Activated naive CD8-positive, alpha-beta T cell treated with anti-CD3 and anti-CD28 coated beads, Interleukin-2, amount 50 U/mL, for 24 hours (primary cell): ENCODE measurements around the gene AGPAT3.

Experiments
- ATAC-seq: fragments of 150-1000 bp; cut with Tn5 transposase; one replicate; pipeline ENCODE4 v1.10.0; 2021
- DNase-seq: peaks from one replicate; pipeline ENCODE4 v3.0.0; 2021
- H3K27ac Mint-ChIP-seq: one replicate; pipeline ENCODE4 v1.8.0; 2021; ENCODE audit warnings: mild to moderate bottlenecking, mixed read lengths
- H3K27me3 Mint-ChIP-seq: one replicate; pipeline ENCODE4 v1.8.0; 2021; ENCODE audit warnings: mixed read lengths
- H3K36me3 Mint-ChIP-seq: one replicate; pipeline ENCODE4 v1.8.0; 2021; ENCODE audit warnings: low read depth, mixed read lengths
- H3K4me1 Mint-ChIP-seq: one replicate; pipeline ENCODE4 v1.8.0; 2021; ENCODE audit warnings: mixed read lengths
- H3K4me3 Mint-ChIP-seq: one replicate; pipeline ENCODE4 v1.8.0; 2021; ENCODE audit warnings: mild to moderate bottlenecking, moderate library complexity, mixed read lengths
- H3K9me3 Mint-ChIP-seq: one replicate; pipeline ENCODE4 v1.8.0; 2021; ENCODE audit warnings: mixed read lengths

Gene AGPAT3

DNA sequence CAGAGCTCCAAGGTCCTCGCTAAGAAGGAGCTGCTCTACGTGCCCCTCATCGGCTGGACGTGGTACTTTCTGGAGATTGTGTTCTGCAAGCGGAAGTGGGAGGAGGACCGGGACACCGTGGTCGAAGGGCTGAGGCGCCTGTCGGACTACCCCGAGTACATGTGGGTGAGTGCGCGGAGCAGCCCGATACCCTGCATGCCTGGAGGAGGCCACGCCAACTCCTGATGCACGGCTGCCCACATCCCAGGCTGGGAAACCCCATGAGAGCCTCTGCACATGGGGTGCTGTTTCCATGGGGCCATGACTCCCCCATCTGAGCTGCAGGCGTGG, 104.1 kb downstream of the AGPAT3 start:
- ATAC-seq (no peak), DNase-seq (no peak)
- Mint-ChIP-seq H3K36me3 (peaks cover 12% of the 10 kb centered on the region), H3K4me3 (no peak overlapping the region), H3K9me3 (no peaks in the 10 kb centered on the region), H3K27me3 (no peaks in the 10 kb centered on the region), H3K4me1 (no peaks in the 10 kb centered on the region), H3K27ac (no peak overlapping the region)

DNA sequence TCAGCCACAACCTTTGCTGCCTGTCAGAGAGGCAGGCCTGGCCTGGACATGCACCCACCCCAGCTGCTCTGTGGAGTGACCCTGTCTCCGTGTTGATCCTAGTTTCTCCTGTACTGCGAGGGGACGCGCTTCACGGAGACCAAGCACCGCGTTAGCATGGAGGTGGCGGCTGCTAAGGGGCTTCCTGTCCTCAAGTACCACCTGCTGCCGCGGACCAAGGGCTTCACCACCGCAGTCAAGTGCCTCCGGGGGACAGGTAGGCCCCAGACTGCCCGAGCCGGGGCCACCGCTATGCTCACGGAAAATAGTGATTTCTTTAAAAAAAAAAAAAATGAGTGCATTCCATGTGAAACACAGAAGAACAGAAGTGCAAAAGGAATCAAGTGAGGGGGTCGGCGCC, 105.5 kb downstream of the AGPAT3 start:
- peaks cover 16% of the 10 kb centered on the region for H3K36me3 Mint-ChIP-seq
- H3K4me1 Mint-ChIP-seq, result peaks cover 6% of the 10 kb centered on the region
- no peak overlapping the region for H3K4me3 Mint-ChIP-seq
- H3K27ac Mint-ChIP-seq, result no peak overlapping the region
- DNase-seq (no peak), ATAC-seq (no peak)
- H3K9me3 Mint-ChIP-seq, result no peaks in the 10 kb centered on the region
- no peaks in the 10 kb centered on the region for H3K27me3 Mint-ChIP-seq

DNA sequence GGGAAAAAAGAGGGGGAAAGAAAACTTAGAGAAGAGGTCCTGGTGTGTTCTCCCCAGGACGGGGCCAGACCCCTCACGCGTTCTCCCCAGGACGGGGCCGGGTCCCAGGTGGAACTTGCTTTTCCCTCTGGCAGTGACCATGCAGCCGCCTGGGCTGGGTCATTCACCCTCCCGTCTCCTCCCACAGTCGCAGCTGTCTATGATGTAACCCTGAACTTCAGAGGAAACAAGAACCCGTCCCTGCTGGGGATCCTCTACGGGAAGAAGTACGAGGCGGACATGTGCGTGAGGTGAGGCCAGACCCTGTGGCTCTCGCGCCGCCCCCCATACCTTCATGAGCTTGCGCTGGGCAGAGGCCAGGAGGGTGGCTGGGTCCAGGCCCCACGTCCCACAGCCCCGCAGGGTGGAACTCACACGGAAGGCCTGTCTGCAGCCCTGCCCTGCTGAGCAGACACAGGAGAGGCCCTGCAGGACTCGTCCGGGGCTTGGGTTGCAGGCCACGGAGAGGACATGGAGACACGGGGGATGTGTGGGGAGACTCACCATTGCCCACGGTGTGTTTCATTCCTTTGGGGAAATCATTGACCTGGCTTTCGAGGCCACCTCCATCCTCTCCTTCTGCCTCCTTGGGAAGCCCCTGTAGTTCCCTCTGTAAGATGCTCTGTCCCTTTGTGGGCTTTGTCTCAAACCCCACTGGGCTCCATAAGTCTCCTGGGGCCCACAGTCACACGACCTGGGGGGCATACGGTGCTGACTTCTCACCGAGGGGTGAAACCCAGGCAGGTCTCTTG, 106.4 kb downstream of the AGPAT3 start:
- Mint-ChIP-seq H3K4me1 (peaks cover 6% of the 10 kb centered on the region), H3K27me3 (no peaks in the 10 kb centered on the region), H3K9me3 (no peaks in the 10 kb centered on the region), H3K27ac (no peak overlapping the region), H3K4me3 (no peak overlapping the region), H3K36me3 (peaks cover 16% of the 10 kb centered on the region)
- DNase-seq (no peak), ATAC-seq (no peak)

DNA sequence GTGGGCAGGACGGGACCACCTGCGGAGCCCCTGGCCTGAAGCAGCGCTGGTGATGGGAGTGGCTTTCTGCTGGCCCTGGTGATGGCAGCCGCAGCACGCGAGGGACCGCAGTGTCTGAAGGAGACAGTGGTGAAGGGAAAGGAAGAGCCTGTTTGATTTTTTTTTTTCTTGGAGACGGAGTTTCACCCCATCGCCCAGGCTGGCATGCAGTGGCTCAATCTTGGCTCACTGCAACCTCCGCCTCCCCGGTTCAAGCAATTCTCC, 106.9 kb downstream of the AGPAT3 start:
- Mint-ChIP-seq H3K4me3 (no peak overlapping the region), H3K27ac (no peak overlapping the region)

DNA sequence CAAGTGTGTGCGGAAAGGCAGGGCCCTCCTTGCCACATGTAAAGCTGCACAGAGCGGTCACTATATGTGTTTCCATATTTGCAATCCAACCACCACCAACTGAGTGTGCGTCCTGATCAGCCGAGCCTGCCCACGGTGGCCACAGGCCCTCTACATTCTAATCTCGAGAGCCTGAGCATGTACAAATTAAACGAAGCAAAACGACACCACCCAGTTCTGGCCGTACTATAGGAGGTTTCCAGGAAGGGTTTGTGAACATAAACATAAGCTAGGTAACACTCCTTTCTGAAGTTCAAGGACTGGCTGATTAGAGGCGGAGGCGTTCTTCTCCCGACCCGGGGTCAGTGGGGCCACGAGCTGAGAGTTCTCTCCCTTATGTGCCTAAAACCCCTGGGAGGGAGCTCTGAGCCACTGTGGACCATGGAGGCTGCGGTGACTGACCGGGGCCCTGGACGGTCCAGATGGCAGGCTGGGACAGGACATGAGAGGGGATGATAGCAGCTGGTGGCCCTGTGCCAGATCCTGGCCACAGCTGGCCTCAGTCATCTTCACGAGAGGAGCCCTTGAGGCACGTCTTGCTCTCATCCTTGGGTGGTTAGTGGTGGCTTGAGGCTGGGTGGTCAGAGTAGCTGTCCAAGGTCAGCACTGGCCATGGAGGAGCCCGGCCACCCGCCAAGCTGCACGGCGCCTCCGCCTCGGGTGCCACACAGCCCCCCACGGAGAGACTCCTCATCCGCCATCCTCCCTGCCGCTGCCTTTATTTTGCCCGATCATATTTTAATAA, 108.0 kb downstream of the AGPAT3 start:
- ATAC-seq, result no peak
- no peak overlapping the region for H3K27ac Mint-ChIP-seq
- H3K36me3 Mint-ChIP-seq, result peaks cover 13% of the 10 kb centered on the region
- no peak overlapping the region for H3K4me3 Mint-ChIP-seq
- no peaks in the 10 kb centered on the region for H3K27me3 Mint-ChIP-seq
- H3K9me3 Mint-ChIP-seq, result no peaks in the 10 kb centered on the region
- DNase-seq, result no peak
- H3K4me1 Mint-ChIP-seq, result peaks cover 6% of the 10 kb centered on the region

More for the DNA sequence above, 106.9 kb downstream of the AGPAT3 start:
- Mint-ChIP-seq H3K9me3 (no peaks in the 10 kb centered on the region), H3K36me3 (peaks cover 16% of the 10 kb centered on the region), H3K27me3 (no peaks in the 10 kb centered on the region), H3K4me1 (peaks cover 6% of the 10 kb centered on the region)
- ATAC-seq (no peak), DNase-seq (no peak)

DNA sequence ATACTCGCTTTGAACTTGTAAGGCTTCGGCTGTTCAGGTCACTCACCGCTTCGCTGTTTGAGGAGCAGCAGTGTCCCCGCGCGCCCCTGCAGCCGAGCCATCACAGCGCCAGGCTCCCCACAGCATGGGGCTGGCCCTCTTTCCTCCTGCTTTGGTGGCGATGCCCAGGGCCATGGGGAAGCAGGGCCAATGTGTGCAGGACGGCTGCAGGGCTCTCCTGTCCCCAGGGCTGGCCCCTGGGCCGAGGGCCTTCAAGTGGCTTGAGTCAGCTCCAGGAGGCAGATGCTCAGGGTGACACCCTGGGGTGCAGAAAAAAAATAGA, 108.6 kb downstream of the AGPAT3 start:
- DNase-seq (no peak), ATAC-seq (no peak)
- Mint-ChIP-seq H3K9me3 (no peaks in the 10 kb centered on the region), H3K4me3 (no peak overlapping the region), H3K36me3 (peaks cover 13% of the 10 kb centered on the region), H3K27ac (no peak overlapping the region), H3K4me1 (peaks cover 6% of the 10 kb centered on the region), H3K27me3 (no peaks in the 10 kb centered on the region)

DNA sequence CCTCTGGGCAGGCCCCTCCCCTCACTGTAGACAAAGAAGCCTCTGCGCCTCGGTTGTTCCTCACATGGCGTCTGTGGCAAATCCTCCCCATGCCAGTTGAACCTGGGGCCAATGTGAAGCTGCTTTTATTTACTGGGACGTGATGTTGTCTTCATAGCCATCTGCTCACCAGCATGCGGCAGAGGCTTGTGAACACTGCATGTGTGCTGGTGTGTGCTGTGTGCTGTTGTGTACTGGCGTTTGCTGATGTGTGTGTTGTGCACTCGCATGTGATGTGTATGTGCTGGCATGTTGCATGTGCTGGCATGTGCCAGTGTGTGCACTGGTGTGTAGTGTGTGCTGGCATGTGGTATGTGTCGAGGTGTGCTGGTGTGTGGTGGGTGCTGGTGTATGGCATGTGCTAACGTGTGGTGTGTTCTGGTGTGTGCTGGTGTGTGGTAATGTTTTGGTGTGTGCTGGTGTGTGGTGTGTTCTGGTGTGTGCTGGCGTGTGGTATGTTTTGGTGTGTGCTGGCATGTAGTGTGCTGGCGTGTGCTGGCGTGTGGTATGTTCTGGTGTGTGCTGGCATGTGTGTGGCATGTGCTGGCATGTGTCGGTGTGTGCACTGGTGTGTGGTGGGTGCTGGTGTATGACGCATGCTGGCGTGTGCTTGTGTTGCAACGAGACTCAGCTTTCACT, 109.9 kb downstream of the AGPAT3 start:
- Mint-ChIP-seq H3K36me3 (peaks cover 11% of the 10 kb centered on the region), H3K27ac (peak overlapping the region; percentile 53), H3K27me3 (no peaks in the 10 kb centered on the region), H3K4me1 (peaks cover 6% of the 10 kb centered on the region), H3K4me3 (no peak overlapping the region), H3K9me3 (no peaks in the 10 kb centered on the region)
- no peak for ATAC-seq
- no peak for DNase-seq

DNA sequence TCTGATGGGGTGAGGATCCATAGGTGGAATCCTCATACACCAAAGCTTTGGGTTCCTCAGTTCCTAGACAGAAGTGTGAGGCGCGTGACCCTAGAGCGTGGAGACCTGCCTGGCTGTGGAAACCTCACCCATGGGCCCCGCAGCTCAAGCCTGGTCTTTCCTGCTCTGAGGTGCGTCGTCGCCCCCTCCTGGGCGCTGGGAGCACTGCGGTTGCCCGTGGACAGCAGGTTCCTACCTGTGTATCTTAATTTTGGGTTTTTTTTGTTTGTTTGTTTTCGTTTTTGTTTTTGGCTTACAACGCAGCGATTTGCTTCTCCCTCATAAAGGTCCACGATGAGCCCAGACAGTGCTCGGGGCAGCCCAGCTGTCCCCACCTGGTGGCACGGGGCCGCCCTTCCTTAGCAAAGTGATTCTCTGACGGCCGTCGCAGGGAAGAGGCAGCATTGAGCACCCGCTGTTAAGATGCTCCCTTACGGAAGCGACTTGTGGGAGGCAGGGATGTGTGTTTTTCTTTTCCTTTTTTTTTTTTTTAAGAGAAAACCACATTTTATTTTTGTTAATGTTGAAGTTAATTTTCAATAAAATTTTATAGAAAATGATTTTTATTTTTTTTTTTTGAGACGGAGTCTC, 110.6 kb downstream of the AGPAT3 start:
- no peaks in the 10 kb centered on the region for H3K9me3 Mint-ChIP-seq
- H3K27ac Mint-ChIP-seq, result peak overlapping the region; percentile 53
- no peaks in the 10 kb centered on the region for H3K27me3 Mint-ChIP-seq
- ATAC-seq (peak; percentile 92), DNase-seq (peak; percentile 85)
- H3K4me1 Mint-ChIP-seq, result peaks cover 6% of the 10 kb centered on the region
- H3K4me3 Mint-ChIP-seq, result no peak overlapping the region
- peaks cover 11% of the 10 kb centered on the region for H3K36me3 Mint-ChIP-seq

DNA sequence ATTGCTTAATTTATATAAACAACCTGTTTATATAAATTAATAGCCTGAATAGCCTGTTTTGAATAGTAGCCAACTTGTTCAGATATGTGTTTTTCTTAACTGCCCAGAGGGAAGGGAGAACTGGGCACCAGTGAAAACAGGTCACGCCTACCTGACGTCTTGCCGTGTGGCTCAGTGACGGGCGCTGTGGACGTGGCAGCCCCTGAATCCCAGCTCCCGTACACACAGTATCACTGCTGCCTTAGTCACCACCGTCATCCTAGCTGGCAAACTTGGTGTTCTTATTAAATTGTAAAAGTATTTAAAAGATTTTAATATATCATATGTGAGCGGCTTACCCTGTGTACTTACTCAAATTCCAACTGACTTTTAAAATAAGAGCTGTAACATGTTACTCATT, 111.6 kb downstream of the AGPAT3 start:
- Mint-ChIP-seq H3K4me3 (no peak overlapping the region), H3K27ac (no peak overlapping the region), H3K36me3 (peaks cover 5% of the 10 kb centered on the region), H3K27me3 (no peaks in the 10 kb centered on the region), H3K4me1 (peaks cover 6% of the 10 kb centered on the region), H3K9me3 (no peaks in the 10 kb centered on the region)
- DNase-seq, result no peak
- ATAC-seq, result no peak

DNA sequence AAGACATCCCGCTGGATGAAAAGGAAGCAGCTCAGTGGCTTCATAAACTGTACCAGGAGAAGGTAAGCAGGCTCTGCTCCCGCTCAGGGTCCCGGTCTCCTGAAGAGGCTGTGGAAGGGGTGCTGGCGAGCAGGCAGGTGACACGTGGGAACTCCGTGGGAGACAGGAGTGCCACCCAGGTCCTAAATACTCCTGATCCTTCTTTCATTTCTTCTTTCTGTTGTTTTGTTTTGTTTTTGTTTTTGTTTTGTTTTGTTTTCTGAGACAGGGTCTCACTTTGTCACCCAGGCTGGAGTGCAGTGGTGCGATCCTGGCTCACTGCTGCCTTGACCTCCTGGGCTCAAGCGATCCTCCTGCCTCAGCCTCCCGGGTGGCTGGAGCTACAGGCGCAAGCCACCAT, 113.0 kb downstream of the AGPAT3 start:
- no peaks in the 10 kb centered on the region for H3K27me3 Mint-ChIP-seq
- DNase-seq, result no peak
- no peak for ATAC-seq
- H3K36me3 Mint-ChIP-seq, result peaks cover 7% of the 10 kb centered on the region
- H3K9me3 Mint-ChIP-seq, result no peaks in the 10 kb centered on the region
- no peak overlapping the region for H3K4me3 Mint-ChIP-seq
- H3K4me1 Mint-ChIP-seq, result peaks cover 9% of the 10 kb centered on the region
- no peak overlapping the region for H3K27ac Mint-ChIP-seq

DNA sequence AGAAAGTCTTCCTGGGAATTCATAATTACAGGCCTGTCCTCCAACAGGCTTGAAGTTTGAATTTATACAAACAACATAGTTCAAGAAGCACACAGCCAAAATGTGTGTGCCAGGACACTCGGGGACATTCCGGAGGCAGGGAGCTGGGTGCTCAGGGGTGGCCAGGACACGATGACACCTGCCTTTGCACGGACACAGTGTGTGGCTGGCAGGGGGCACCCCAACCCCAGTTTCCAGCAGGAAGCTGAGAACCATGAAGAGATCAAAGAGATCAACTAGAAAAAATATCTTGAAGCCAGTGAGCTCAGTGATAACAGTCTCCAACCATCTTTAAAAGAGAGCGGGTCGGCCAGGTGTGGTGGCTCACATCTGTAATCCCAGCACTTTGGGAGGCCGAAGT, 114.6 kb downstream of the AGPAT3 start:
- H3K27me3 Mint-ChIP-seq, result no peaks in the 10 kb centered on the region
- H3K4me3 Mint-ChIP-seq, result no peak overlapping the region
- H3K27ac Mint-ChIP-seq, result no peak overlapping the region
- DNase-seq (no peak), ATAC-seq (no peak)
- no peaks in the 10 kb centered on the region for H3K9me3 Mint-ChIP-seq
- peaks cover 9% of the 10 kb centered on the region for H3K4me1 Mint-ChIP-seq
- H3K36me3 Mint-ChIP-seq, result peaks cover 3% of the 10 kb centered on the region

DNA sequence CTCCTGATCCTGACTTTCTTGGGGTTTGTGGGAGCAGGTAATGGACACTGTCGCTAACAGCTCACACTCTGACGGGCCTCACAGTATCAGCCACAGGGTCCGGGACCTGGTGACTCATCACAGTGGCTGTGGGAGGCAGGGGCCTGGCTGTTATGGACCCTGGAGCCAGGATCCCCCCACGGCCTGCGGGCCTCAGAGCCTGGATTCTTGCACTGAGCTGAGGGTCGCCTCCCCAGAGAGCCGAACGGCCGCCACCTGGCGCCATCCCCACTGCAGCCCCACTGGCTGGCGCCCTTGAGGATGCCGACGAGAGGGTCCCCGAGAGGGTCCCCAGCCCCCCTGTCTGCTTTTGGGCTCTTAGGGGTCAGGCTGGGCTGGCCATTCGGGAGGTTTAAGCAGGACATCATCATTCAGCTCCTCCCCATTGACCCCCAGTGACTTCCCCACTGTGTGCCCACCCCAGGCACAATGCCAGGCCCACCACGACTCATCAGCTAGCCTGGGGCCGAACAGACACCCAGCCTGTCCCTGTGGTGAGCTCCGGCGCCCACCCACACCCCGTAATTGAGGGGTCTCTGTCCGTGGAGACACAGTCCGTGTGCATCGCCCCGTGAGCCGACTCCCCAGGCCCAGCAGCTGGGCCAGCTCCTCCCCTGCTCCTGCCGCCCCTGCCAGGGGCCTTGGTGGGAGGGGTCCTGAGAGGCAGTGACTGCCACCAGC, 116.3 kb downstream of the AGPAT3 start:
- Mint-ChIP-seq H3K27me3 (no peaks in the 10 kb centered on the region), H3K9me3 (no peaks in the 10 kb centered on the region), H3K4me3 (no peak overlapping the region), H3K27ac (no peak overlapping the region), H3K36me3 (peaks cover 3% of the 10 kb centered on the region), H3K4me1 (peaks cover 14% of the 10 kb centered on the region)
- no peak for ATAC-seq
- DNase-seq, result no peak

DNA sequence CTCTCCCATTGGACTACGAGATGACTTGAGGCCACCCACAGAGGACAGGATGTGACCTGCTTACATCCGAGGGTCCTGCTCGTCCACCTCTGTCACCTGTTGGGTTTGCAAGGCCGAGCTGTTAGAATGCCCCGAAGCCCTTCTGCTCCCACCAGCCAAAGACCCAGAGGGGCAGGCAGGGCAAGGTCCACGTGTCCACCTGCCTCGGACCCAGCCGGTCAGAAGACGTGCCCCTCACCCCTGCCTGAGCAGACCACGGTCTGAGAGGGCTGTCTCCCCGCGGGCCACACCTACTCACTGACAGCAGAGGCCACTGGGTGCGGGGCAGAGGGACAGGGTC, 116.8 kb downstream of the AGPAT3 start:
- ATAC-seq (no peak), DNase-seq (no peak)
- H3K4me1 Mint-ChIP-seq, result peaks cover 17% of the 10 kb centered on the region
- H3K9me3 Mint-ChIP-seq, result no peaks in the 10 kb centered on the region
- H3K4me3 Mint-ChIP-seq, result no peak overlapping the region
- no peaks in the 10 kb centered on the region for H3K27me3 Mint-ChIP-seq
- peaks cover 3% of the 10 kb centered on the region for H3K36me3 Mint-ChIP-seq
- no peak overlapping the region for H3K27ac Mint-ChIP-seq

DNA sequence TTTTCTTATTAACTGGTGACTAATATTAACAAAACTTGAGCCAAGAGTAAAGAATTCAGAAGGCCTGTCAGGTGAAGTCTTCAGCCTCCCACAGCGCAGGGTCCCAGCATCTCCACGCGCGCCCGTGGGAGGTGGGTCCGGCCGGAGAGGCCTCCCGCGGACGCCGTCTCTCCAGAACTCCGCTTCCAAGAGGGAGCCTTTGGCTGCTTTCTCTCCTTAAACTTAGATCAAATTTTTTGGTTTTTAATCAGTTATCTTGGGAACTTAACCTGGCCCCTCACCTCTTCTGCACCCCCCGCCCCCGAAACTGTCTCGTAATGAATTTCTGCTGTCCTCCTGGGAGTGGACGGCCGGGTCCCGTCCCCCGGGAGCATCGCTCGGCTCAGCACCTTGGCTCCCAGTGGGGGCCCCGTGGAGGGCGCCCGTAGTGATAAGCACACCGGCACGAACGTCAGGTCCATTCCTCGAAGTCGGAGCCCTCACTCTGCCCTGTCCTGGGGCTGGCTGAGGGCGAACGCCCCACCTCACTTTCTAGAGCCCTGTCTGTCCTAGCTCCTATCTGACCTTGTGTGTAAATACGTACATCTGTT, 117.6 kb downstream of the AGPAT3 start:
- H3K27ac Mint-ChIP-seq, result no peak overlapping the region
- H3K27me3 Mint-ChIP-seq, result no peaks in the 10 kb centered on the region
- no peak for DNase-seq
- no peak for ATAC-seq
- peaks cover 3% of the 10 kb centered on the region for H3K36me3 Mint-ChIP-seq
- no peaks in the 10 kb centered on the region for H3K9me3 Mint-ChIP-seq
- H3K4me1 Mint-ChIP-seq, result peaks cover 17% of the 10 kb centered on the region
- H3K4me3 Mint-ChIP-seq, result no peak overlapping the region
